HUES6 (cell line): ENCODE results near the gene SF3B3.

ENCODE experiments used
- H3K27ac ChIP-seq: 2 replicates; pipeline ENCODE4 v1.7.0; 2013; ENCODE audit warnings: low read depth, mild to moderate bottlenecking, low read length, inconsistent platforms
- H3K27me3 ChIP-seq: 2 replicates; pipeline ENCODE4 v1.6.1; 2013; ENCODE audit warnings: low read length; ENCODE audit not compliant: control insufficient read depth, insufficient read depth
- H3K36me3 ChIP-seq: 2 replicates; pipeline ENCODE4 v1.6.1; 2013; ENCODE audit warnings: low read length; ENCODE audit not compliant: control insufficient read depth, insufficient read depth
- H3K4me1 ChIP-seq: 2 replicates; pipeline ENCODE4 v1.6.1; 2013; ENCODE audit warnings: low read length; ENCODE audit not compliant: control insufficient read depth, insufficient read depth
- H3K4me3 ChIP-seq: 2 replicates; pipeline ENCODE4 v1.5.1; 2013; ENCODE audit warnings: low read depth, low read length
- H3K9ac ChIP-seq: one replicate; pipeline ENCODE4 v1.6.1; 2013; ENCODE audit warnings: mild to moderate bottlenecking, low read length
- H3K9me3 ChIP-seq: 2 replicates; pipeline ENCODE4 v1.6.1; 2013; ENCODE audit warnings: low read depth, low read length; ENCODE audit not compliant: control insufficient read depth, insufficient read depth

Gene SF3B3

GRCh38 chr16:70591615-70592014 lies 68.0 kb downstream of the SF3B3 start:
- H3K27me3 ChIP-seq, result no peaks in the 10 kb centered on the region
- H3K27ac ChIP-seq, result no peak overlapping the region
- no peak overlapping the region for H3K4me3 ChIP-seq
- H3K9ac ChIP-seq, result no peak overlapping the region
- H3K36me3 ChIP-seq, result no peaks in the 10 kb centered on the region
- H3K4me1 ChIP-seq, result peaks cover 6% of the 10 kb centered on the region; the same call in 1 of the 2 replicates
- no peaks in the 10 kb centered on the region for H3K9me3 ChIP-seq

GRCh38 chr16:70592106-70592571 lies 68.5 kb downstream of the SF3B3 start:
- Histone ChIP-seq H3K4me3 (no peak overlapping the region), H3K36me3 (no peaks in the 10 kb centered on the region), H3K27me3 (no peaks in the 10 kb centered on the region), H3K4me1 (peaks cover 6% of the 10 kb centered on the region; the same call in 1 of the 2 replicates), H3K9me3 (no peaks in the 10 kb centered on the region), H3K27ac (no peak overlapping the region), H3K9ac (no peak overlapping the region)

GRCh38 chr16:70593544-70593943 lies 69.9 kb downstream of the SF3B3 start:
- H3K4me1 ChIP-seq, result peaks cover 6% of the 10 kb centered on the region; the same call in 1 of the 2 replicates
- H3K27ac ChIP-seq, result no peak overlapping the region
- no peaks in the 10 kb centered on the region for H3K27me3 ChIP-seq
- no peak overlapping the region for H3K4me3 ChIP-seq
- no peaks in the 10 kb centered on the region for H3K9me3 ChIP-seq
- no peak overlapping the region for H3K9ac ChIP-seq
- no peaks in the 10 kb centered on the region for H3K36me3 ChIP-seq

GRCh38 chr16:70594569-70594968 lies 71.0 kb downstream of the SF3B3 start:
- Histone ChIP-seq H3K4me3 (no peak overlapping the region), H3K9ac (no peak overlapping the region), H3K36me3 (no peaks in the 10 kb centered on the region), H3K27me3 (no peaks in the 10 kb centered on the region), H3K4me1 (peaks cover 6% of the 10 kb centered on the region; the same call in 1 of the 2 replicates), H3K27ac (no peak overlapping the region), H3K9me3 (no peaks in the 10 kb centered on the region)

GRCh38 chr16:70597135-70597835 lies 73.7 kb downstream of the SF3B3 start:
- no peak overlapping the region for H3K27ac ChIP-seq
- no peaks in the 10 kb centered on the region for H3K27me3 ChIP-seq

GRCh38 chr16:70598937-70599503 lies 75.4 kb downstream of the SF3B3 start:
- Histone ChIP-seq H3K36me3 (no peaks in the 10 kb centered on the region), H3K4me1 (no peaks in the 10 kb centered on the region), H3K9ac (no peak overlapping the region), H3K27me3 (no peaks in the 10 kb centered on the region), H3K27ac (no peak overlapping the region), H3K4me3 (no peak overlapping the region), H3K9me3 (no peaks in the 10 kb centered on the region)

More at GRCh38 chr16:70597135-70597835, 73.7 kb downstream of the SF3B3 start:
- H3K9ac ChIP-seq, result no peak overlapping the region
- H3K4me3 ChIP-seq, result no peak overlapping the region
- H3K36me3 ChIP-seq, result no peaks in the 10 kb centered on the region
- H3K9me3 ChIP-seq, result no peaks in the 10 kb centered on the region
- H3K4me1 ChIP-seq, result no peaks in the 10 kb centered on the region; the same call in 1 of the 2 replicates

- no peaks in the 10 kb centered on the region; the same call in 1 of the 2 replicates for H3K27me3 ChIP-seq
- no peaks in the 10 kb centered on the region for H3K36me3 ChIP-seq
- H3K9me3 ChIP-seq, result no peaks in the 10 kb centered on the region
- no peak overlapping the region for H3K27ac ChIP-seq
- H3K9ac ChIP-seq, result no peak overlapping the region
- no peaks in the 10 kb centered on the region for H3K4me1 ChIP-seq
- no peak overlapping the region for H3K4me3 ChIP-seq
These were observed 77.1 kb downstream of the SF3B3 start for GRCh38 chr16:70600730-70601129.

GRCh38 chr16:70601576-70602575 lies 78.3 kb downstream of the SF3B3 start:
- Histone ChIP-seq H3K36me3 (no peaks in the 10 kb centered on the region), H3K27ac (no peak overlapping the region), H3K27me3 (no peaks in the 10 kb centered on the region; the same call in 1 of the 2 replicates), H3K9me3 (no peaks in the 10 kb centered on the region), H3K4me1 (no peaks in the 10 kb centered on the region), H3K9ac (no peak overlapping the region), H3K4me3 (no peak overlapping the region)

GRCh38 chr16:70602831-70603230 lies 79.2 kb downstream of the SF3B3 start:
- Histone ChIP-seq H3K4me1 (no peaks in the 10 kb centered on the region), H3K9ac (no peak overlapping the region), H3K27me3 (no peaks in the 10 kb centered on the region; the same call in 1 of the 2 replicates), H3K4me3 (no peak overlapping the region), H3K36me3 (no peaks in the 10 kb centered on the region), H3K27ac (no peak overlapping the region), H3K9me3 (no peaks in the 10 kb centered on the region)

GRCh38 chr16:70604407-70605282 lies 81.0 kb downstream of the SF3B3 start:
- Histone ChIP-seq H3K9ac (no peak overlapping the region), H3K4me3 (no peak overlapping the region), H3K4me1 (peaks cover 5% of the 10 kb centered on the region; the same call in 1 of the 2 replicates), H3K27me3 (no peaks in the 10 kb centered on the region; the same call in 1 of the 2 replicates), H3K36me3 (no peaks in the 10 kb centered on the region), H3K27ac (no peak overlapping the region), H3K9me3 (no peaks in the 10 kb centered on the region)
